Left ventricle myocardium inferior (tissue), 1 donor: ENCODE data around the gene RNF224. TPM values are rescaled to one million over a fixed set of nuclear protein-coding genes. Genes with fewer than 3 reads are reported as not detected.

Experiments
- DNase-seq: peaks from one replicate; pipeline ENCODE4 v3.0.0-alpha.2; 2020
- H3K27ac ChIP-seq: fragments of 200-600 bp; replicated peaks from 2 replicates; pipeline ENCODE4 v1.8.0; 2021
- H3K27me3 ChIP-seq: fragments of 200-600 bp; 2 replicates; pipeline ENCODE4 v1.8.0; 2021; ENCODE audit warnings: low read depth
- H3K36me3 ChIP-seq: fragments of 200-600 bp; 2 replicates; pipeline ENCODE4 v1.8.0; 2021
- H3K4me1 ChIP-seq: fragments of 200-600 bp; 2 replicates; pipeline ENCODE4 v1.8.0; 2021
- H3K4me3 ChIP-seq: fragments of 200-600 bp; 2 replicates; pipeline ENCODE4 v1.8.0; 2021; ENCODE audit warnings: mild to moderate bottlenecking, moderate library complexity
- H3K9me3 ChIP-seq: fragments of 200-600 bp; replicated peaks from 2 replicates; pipeline ENCODE4 v1.8.0; 2021
- intact Hi-C: fragments of 100-400 bp; cut with micrococcal nuclease; formaldehyde crosslinking; loops from one replicate; pipeline ENCODE4 v1.11.0; 2022
- total RNA-seq: library from RNA; stranded (reverse); fragmentation: NEBNext Ultra II Directional; extraction: Animal tissue kit (Norgen Biotek cat#: 25700); gene quantifications from one replicate; pipeline ENCODE4 v1.2.1, GENCODE V29; 2021
- TF ChIP-seq, protein P1 (sequence below): fragments of 200-600 bp; IDR thresholded peaks from 2 replicates; pipeline ENCODE4 v1.8.0; 2021; ENCODE audit warnings: antibody characterized with exemption, mild to moderate bottlenecking, borderline replicate concordance
- donor health status: DM: no; HTN: yes; CAD: no; lungs with severe emphysema.

The RNF224 gene
- total RNA-seq, 1 donor from 2014 or later = not detected

DNA sequence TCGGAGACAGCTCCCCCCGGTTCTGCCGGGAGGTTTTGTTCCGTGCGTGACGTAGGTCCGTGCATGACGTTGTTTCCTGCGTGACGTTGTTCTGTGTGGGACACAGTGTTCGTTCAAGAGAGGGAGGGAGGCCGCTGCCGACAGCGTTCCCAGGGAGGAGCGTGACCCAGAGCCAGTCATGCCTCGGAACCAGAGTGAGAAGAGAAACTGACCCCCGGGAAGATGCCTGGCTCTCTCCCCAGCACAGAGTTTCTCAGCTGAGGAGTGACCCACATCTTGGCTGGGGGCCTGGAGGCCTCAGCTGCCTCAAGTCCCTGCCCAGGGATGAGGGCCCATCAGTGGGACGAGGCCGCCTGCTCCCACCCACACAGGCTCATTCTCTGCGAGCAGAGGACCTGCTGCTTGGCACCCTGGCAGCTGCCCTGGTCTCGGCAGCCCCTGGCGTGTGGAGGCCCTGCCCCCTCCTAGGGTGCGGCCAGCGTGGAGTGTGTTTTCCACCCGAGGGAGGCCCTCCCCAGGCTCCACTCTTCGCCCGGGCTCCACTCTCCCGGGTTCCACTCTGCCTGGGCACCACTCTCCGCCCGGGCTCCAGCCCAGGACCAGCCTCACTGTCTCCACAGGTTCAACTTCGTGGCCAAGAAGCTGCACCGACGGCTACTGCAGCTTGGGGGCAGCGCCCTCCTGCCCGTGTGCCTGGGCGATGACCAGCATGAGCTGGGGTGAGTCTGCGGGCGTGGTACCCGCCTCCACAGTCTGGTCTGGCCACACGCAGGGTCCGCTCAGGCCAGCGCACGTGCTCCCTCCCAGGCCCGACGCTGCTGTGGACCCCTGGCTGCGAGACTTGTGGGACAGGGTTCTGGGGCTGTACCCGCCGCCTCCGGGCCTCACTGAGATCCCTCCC, 13.9 kb upstream of the RNF224 start:
- Histone ChIP-seq H3K27me3 (no peaks in the 10 kb centered on the region), H3K9me3 (no peaks in the 10 kb centered on the region), H3K27ac (no peak overlapping the region), H3K4me1 (peaks cover 19% of the 10 kb centered on the region), H3K36me3 (peaks cover 15% of the 10 kb centered on the region), H3K4me3 (no peak overlapping the region)
- intact Hi-C loops = no loop called here
- no peak for DNase-seq
- TF ChIP-seq, protein P1, sequence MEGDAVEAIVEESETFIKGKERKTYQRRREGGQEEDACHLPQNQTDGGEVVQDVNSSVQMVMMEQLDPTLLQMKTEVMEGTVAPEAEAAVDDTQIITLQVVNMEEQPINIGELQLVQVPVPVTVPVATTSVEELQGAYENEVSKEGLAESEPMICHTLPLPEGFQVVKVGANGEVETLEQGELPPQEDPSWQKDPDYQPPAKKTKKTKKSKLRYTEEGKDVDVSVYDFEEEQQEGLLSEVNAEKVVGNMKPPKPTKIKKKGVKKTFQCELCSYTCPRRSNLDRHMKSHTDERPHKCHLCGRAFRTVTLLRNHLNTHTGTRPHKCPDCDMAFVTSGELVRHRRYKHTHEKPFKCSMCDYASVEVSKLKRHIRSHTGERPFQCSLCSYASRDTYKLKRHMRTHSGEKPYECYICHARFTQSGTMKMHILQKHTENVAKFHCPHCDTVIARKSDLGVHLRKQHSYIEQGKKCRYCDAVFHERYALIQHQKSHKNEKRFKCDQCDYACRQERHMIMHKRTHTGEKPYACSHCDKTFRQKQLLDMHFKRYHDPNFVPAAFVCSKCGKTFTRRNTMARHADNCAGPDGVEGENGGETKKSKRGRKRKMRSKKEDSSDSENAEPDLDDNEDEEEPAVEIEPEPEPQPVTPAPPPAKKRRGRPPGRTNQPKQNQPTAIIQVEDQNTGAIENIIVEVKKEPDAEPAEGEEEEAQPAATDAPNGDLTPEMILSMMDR = no peak

DNA sequence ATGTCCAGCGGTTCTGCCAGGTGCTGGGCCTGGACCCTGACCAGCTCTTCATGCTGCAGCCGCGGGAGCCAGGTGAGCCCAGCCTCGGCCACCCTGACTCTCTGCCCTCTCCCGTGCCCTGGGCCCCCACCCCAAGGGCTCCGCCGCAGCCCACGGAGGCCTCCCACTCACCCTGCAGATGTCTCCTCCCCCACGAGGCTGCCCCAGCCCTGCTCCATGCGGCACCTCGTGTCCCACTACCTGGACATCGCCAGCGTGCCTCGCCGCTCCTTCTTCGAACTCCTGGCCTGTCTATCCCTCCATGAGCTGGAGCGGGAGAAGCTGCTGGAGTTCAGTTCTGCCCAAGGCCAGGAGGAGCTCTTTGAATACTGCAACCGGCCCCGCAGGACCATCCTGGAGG, 12.7 kb upstream of the RNF224 start:
- no peak overlapping the region for H3K27ac ChIP-seq

DNA sequence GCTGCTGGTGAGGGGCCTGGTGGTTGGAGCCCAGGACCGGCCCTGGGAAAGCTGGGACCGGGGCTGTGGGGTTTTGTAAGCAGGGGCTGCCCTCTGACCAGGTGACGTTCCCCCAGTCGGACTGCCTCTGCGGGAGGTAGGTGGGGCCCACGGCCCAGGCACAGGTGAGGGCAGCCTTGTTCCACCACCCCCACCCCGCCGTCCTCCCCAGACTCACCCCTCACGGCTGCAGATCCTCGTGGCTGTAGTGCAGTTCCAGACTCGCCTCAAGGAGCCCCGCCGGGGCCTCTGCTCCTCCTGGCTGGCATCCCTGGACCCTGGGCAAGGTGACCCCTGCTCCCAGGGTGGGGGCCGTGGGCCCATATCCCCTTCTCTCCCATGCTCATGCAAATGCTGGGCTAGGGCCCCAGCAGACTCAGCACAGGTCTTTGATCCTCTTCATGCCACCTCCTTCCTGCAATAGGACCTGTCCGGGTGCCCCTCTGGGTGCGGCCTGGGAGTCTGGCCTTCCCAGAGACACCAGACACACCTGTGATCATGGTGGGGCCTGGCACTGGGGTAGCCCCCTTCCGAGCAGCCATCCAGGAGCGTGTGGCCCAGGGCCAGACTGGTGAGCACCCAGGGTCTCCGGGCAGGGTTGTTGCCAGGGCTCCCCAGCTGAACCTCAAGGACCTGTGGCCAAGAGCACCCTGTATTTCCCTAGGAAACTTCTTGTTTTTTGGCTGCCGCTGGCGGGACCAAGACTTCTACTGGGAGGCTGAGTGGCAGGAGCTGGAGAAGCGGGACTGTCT, 11.9 kb upstream of the RNF224 start:
- H3K4me3 ChIP-seq = no peak overlapping the region
- no peaks in the 10 kb centered on the region for H3K9me3 ChIP-seq
- intact Hi-C loops = no loop called here
- TF ChIP-seq, protein P1 = no peak
- H3K27me3 ChIP-seq = no peaks in the 10 kb centered on the region
- no peak for DNase-seq
- H3K36me3 ChIP-seq = peaks cover 15% of the 10 kb centered on the region
- H3K27ac ChIP-seq = no peak overlapping the region
- H3K4me1 ChIP-seq = peaks cover 29% of the 10 kb centered on the region

More for the DNA sequence above, 12.7 kb upstream of the RNF224 start:
- DNase-seq = no peak
- H3K36me3 ChIP-seq = peaks cover 15% of the 10 kb centered on the region
- H3K4me3 ChIP-seq = no peak overlapping the region
- peaks cover 28% of the 10 kb centered on the region for H3K4me1 ChIP-seq
- H3K27me3 ChIP-seq = no peaks in the 10 kb centered on the region
- intact Hi-C loops = no loop called here
- no peaks in the 10 kb centered on the region for H3K9me3 ChIP-seq
- TF ChIP-seq, protein P1 = no peak

DNA sequence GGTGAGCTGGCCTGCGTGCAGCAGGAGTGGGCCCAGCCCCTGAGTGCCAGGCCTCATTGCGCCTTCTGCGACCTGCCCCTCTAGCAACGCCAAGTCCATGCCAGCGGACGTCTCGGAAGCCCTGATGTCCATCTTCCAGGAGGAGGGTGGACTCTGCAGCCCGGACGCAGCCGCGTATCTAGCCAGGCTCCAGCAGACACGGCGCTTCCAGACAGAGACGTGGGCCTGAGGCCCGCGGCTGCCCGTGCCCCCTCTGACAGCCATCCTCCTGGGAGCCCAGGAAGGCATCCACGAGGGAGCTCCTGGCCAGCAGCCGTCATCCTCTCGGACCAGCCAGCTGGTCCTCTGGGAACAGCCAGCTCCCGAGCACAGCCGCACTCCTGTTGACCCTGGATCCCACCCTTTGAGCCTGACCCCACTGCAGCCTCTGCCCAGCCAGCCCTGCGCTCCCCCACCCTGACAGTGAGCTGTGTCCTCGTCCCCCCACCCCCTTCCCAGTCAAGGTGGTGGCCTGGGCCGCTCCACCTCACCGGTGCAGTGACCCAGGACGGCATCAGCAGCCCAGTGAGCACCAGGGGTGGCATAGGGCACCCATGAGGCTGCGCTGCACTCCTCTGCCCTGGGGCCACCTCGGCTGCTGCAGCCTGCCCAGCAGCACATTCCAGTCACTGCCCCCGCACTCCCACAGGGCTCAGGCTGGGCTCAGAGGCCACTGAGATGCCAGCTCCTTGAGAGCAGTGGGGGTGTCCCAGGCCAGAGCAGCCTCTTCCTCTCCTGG, 10.9 kb upstream of the RNF224 start:
- Histone ChIP-seq H3K36me3 (peaks cover 15% of the 10 kb centered on the region), H3K9me3 (no peaks in the 10 kb centered on the region), H3K27me3 (no peaks in the 10 kb centered on the region), H3K4me3 (no peak overlapping the region), H3K27ac (no peak overlapping the region), H3K4me1 (peaks cover 37% of the 10 kb centered on the region)
- no peak for DNase-seq
- intact Hi-C loops = no loop called here
- TF ChIP-seq, protein P1 = no peak
